GM12878 (cell line): ENCODE results near the gene IMMP2L. TPM values are rescaled to one million over a fixed set of nuclear protein-coding genes. Genes with fewer than 3 reads are reported as not detected.

ENCODE experiments used
- ATAC-seq: fragments of 200-7000 bp; cut with Tn5 transposase; 3 replicates; pipeline ENCODE4 v1.9.1; 2020; ENCODE audit warnings: mild to moderate bottlenecking, moderate library complexity
- BruUV-seq: library from RNA; stranded (reverse); fragments of 400-500 nt; replicated peaks from 2 replicates; lab custom pipeline; 2021; lab: Mats Ljungman, UMichigan
- CTCF ChIA-PET: fragments of 300-600 bp; sonication (Branson Sonifier 250); formaldehyde crosslinking; extraction: SDS; loops from one replicate; lab custom pipeline; 2021; ENCODE audit warnings: inconsistent platforms; lab: Yijun Ruan, JAX
- POLR2A ChIA-PET: fragments of 350-600 bp; formaldehyde crosslinking; extraction: SDS; loops from one replicate; lab custom pipeline; 2021; ENCODE audit warnings: inconsistent platforms; lab: Charles Lee
- RAD21 ChIA-PET: fragments of 300-600 bp; sonication (Branson Sonifier 250); formaldehyde crosslinking; loops from one replicate; lab custom pipeline; 2023; ENCODE audit warnings: antibody characterized with exemption; ENCODE audit not compliant: unreplicated experiment; lab: Charles Lee
- SMC1A ChIA-PET: fragments of 300-600 bp; sonication (Branson Sonifier 250); formaldehyde crosslinking; loops from one replicate; lab custom pipeline; 2023; ENCODE audit not compliant: unreplicated experiment, uncharacterized antibody; lab: Charles Lee
- DNase-seq: peaks from one replicate; pipeline ENCODE4 v3.0.0-alpha.2; 2011; ENCODE audit warnings: low read depth, low spot score
- FAIRE-seq: peaks from 3 replicates; lab custom pipeline; 2011; peaks lifted over from hg19 to GRCh38; lab: Jason Lieb, UNC
- H2AFZ ChIP-seq: 2 replicates; pipeline ENCODE4 v1.6.0; 2011; ENCODE audit warnings: low read depth, low read length, control low read depth; ENCODE audit not compliant: control insufficient read depth
- H3K27ac ChIP-seq: 2 replicates; pipeline ENCODE4 v1.5.1; 2011; ENCODE audit warnings: control low read depth; ENCODE audit not compliant: control insufficient read depth, insufficient read depth
- H3K27me3 ChIP-seq, 2 experiments: replicated peaks in 1 of 2; 2 replicates each; pipeline versions ENCODE4 v1.6.0 to v1.6.1; 2011; ENCODE audit warnings: low read length in 1 of 2; ENCODE audit not compliant: control insufficient read depth in 2 of 2, insufficient read depth in 2 of 2
- H3K36me3 ChIP-seq, 2 experiments: 2 replicates each; pipeline ENCODE4 v1.5.1; 2011; ENCODE audit warnings: low read length in 1 of 2; ENCODE audit not compliant: control insufficient read depth in 2 of 2, insufficient read depth in 2 of 2
- H3K4me1 ChIP-seq: 2 replicates; pipeline ENCODE4 v1.6.1; 2011; ENCODE audit warnings: mild to moderate bottlenecking, low read length, moderate library complexity, mixed read lengths; ENCODE audit not compliant: control insufficient read depth, insufficient read depth
- H3K4me2 ChIP-seq: 2 replicates; pipeline ENCODE4 v1.6.0; 2011; ENCODE audit warnings: control low read depth; ENCODE audit not compliant: control insufficient read depth, insufficient read depth
- H3K4me3 ChIP-seq: fragments of 200-600 bp; sonication (generic); 2 replicates; pipeline ENCODE4 v1.5.1; 2016
- H3K79me2 ChIP-seq: 2 replicates; pipeline ENCODE4 v1.6.0; 2011; ENCODE audit warnings: low read length; ENCODE audit not compliant: control insufficient read depth, insufficient read depth
- H3K9ac ChIP-seq: 2 replicates; pipeline ENCODE4 v1.8.0; 2011; ENCODE audit warnings: low read length, control low read depth, mixed read lengths; ENCODE audit not compliant: control insufficient read depth, insufficient read depth
- H3K9me3 ChIP-seq: replicated peaks from 3 replicates; pipeline ENCODE4 v1.5.1; 2011; ENCODE audit warnings: mild to moderate bottlenecking, low read length; ENCODE audit not compliant: control insufficient read depth, insufficient read depth
- H4K20me1 ChIP-seq: 2 replicates; pipeline ENCODE4 v1.6.0; 2011; ENCODE audit not compliant: control insufficient read depth, insufficient read depth
- E2F4 ChIP-seq: IDR thresholded peaks from 2 replicates; pipeline ENCODE4 v1.6.1; 2012; ENCODE audit warnings: low read depth, low read length, improper control_type of control experiment
- E4F1 ChIP-seq: fragments of 450-650 bp; IDR thresholded peaks from 2 replicates; pipeline ENCODE4 v1.6.1; 2018; ENCODE audit warnings: borderline replicate concordance, mild to moderate bottlenecking; ENCODE audit not compliant: partially characterized antibody
- HDGF ChIP-seq: fragments of 450-650 bp; IDR thresholded peaks from 2 replicates; pipeline ENCODE4 v1.6.1; 2016; ENCODE audit warnings: antibody characterized with exemption
- POLR2AphosphoS2 ChIP-seq: IDR thresholded peaks from 2 replicates; pipeline ENCODE4 v1.6.1; 2011; ENCODE audit warnings: low read depth, mild to moderate bottlenecking, low read length, improper control_type of control experiment, moderate library complexity
- RB1 ChIP-seq: fragments of 450-650 bp; formaldehyde crosslinking; IDR thresholded peaks from 2 replicates; pipeline ENCODE4 v1.6.1; 2017; ENCODE audit warnings: mild to moderate bottlenecking, borderline replicate concordance
- RBBP5 ChIP-seq: fragments of 200-600 bp; sonication (generic); conservative IDR thresholded peaks from 2 replicates; pipeline ENCODE4 v1.6.1; 2016
- TCF3 ChIP-seq: IDR thresholded peaks from 2 replicates; pipeline ENCODE4 v1.6.1; 2012; ENCODE audit warnings: low read depth, mild to moderate bottlenecking, low read length, borderline replicate concordance; ENCODE audit not compliant: insufficient read depth
- WGBS: methylation state at CpG from one replicate; pipeline ENCODE4 v1.1.6; 2016; ENCODE audit warnings: low lambda C conversion rate; ENCODE audit not compliant: insufficient replicate concordance, insufficient coverage; ENCODE audit errors: missing lambda C conversion rate; 5-methylcytosine and 5-hydroxymethylcytosine counted together
- in situ Hi-C: fragments of 300-500 bp; cut with MboI; formaldehyde crosslinking; loops from 9 replicates; pipeline ENCODE4 v1.14.3; 2018; ENCODE audit warnings: mixed read lengths
- intact Hi-C: fragments of 100-400 bp; cut with micrococcal nuclease; formaldehyde crosslinking; loops from one replicate; pipeline ENCODE4 v1.14.2; 2022; ENCODE audit not compliant: unreplicated experiment
- polyA plus RNA-seq, 11 experiments: library from polyadenylated mRNA; depleted of rRNA in 4 of 11; unstranded in 6 of 11; stranded (reverse) in 5 of 11; fragments of >200 nt; fragmentation: Nextera tagmentation in 4 of 11; fragmentation: Illumina TruSeq in 1 of 11; extraction: Ambion mirVana in 4 of 11; extraction: Trizol in 1 of 11; gene quantifications; 1 replicate in 1 of 11; 2 replicates in 10 of 11; pipeline versions ENCODE4 v1.2.1 to v1.2.3, GENCODE V29; 2011 to 2016; ENCODE audit warnings: inconsistent platforms in 2 of 11, missing spikeins in 2 of 11, low read depth in 1 of 11
- total RNA-seq, 4 experiments: library from RNA; depleted of rRNA in 3 of 4; stranded (reverse); fragments of >200 nt in 3 of 4; fragmentation: Illumina TruSeq in 1 of 4; extraction: Trizol in 1 of 4; gene quantifications; 2 replicates each; pipeline versions ENCODE4 v1.2.1 to v1.2.3, GENCODE V29; 2013 to 2021
- TF ChIP-seq, protein P1 (sequence below): fragments of 450-650 bp; IDR thresholded peaks from 2 replicates; pipeline ENCODE4 v1.6.1; 2016; ENCODE audit warnings: mild to moderate bottlenecking, moderate library complexity, borderline replicate concordance

IMMP2L gene
- total and polyA plus RNA-seq, 10 of the 15 experiments (the other 5 are each of a cell fraction or from before 2014, with no cell fraction given) = 12.6 to 46.3 (median 19.6) TPM

- TF ChIP-seq E4F1 (no peak), POLR2AphosphoS2 (no peak), RBBP5 (no peak), TCF3 (no peak), HDGF (no peak)
- TF ChIP-seq, protein P1, sequence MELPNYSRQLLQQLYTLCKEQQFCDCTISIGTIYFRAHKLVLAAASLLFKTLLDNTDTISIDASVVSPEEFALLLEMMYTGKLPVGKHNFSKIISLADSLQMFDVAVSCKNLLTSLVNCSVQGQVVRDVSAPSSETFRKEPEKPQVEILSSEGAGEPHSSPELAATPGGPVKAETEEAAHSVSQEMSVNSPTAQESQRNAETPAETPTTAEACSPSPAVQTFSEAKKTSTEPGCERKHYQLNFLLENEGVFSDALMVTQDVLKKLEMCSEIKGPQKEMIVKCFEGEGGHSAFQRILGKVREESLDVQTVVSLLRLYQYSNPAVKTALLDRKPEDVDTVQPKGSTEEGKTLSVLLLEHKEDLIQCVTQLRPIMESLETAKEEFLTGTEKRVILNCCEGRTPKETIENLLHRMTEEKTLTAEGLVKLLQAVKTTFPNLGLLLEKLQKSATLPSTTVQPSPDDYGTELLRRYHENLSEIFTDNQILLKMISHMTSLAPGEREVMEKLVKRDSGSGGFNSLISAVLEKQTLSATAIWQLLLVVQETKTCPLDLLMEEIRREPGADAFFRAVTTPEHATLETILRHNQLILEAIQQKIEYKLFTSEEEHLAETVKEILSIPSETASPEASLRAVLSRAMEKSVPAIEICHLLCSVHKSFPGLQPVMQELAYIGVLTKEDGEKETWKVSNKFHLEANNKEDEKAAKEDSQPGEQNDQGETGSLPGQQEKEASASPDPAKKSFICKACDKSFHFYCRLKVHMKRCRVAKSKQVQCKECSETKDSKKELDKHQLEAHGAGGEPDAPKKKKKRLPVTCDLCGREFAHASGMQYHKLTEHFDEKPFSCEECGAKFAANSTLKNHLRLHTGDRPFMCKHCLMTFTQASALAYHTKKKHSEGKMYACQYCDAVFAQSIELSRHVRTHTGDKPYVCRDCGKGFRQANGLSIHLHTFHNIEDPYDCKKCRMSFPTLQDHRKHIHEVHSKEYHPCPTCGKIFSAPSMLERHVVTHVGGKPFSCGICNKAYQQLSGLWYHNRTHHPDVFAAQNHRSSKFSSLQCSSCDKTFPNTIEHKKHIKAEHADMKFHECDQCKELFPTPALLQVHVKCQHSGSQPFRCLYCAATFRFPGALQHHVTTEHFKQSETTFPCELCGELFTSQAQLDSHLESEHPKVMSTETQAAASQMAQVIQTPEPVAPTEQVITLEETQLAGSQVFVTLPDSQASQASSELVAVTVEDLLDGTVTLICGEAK = no peak
Measured at GRCh38 chr7:111392294-111392693, 170.0 kb downstream of the IMMP2L start (continued).

DNA sequence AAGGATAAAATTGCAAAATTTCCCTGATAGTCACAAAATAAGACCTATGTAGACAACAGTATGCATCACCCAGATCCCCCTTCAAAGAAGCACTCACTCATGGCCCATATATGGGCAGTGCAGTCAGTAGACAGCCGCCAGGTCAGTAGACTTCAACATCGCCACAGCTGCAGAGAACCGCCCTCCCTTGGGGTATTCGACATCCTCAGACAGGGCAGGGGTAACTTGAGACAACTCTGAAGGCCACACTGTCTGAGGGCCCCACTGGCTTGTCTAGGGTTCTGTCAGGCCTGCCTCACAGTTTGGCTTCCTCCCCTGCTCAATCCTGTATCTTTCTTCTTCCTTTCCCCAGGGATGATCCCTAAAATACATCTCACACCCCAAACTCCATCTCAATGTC lies 172.3 kb downstream of the IMMP2L start:
- no peak overlapping the region for H3K4me2 ChIP-seq
- ChIA-PET POLR2A (no interaction called here), RAD21 (no interaction called here), SMC1A (no interaction called here), CTCF (no interaction called here)
- H3K9ac ChIP-seq = no peak overlapping the region
- H3K27me3 ChIP-seq = no peaks in the 10 kb centered on the region
- no peaks in the 10 kb centered on the region for H3K36me3 ChIP-seq
- H3K4me1 ChIP-seq = no peaks in the 10 kb centered on the region
- TF ChIP-seq E2F4 = no peak
- TF ChIP-seq RB1 = no peak
- no peaks in the 10 kb centered on the region; the same call in 1 of the 3 replicates for H3K9me3 ChIP-seq
- no peaks in the 10 kb centered on the region for H3K79me2 ChIP-seq
- in situ Hi-C loops (no loop called here), intact Hi-C loops (no loop called here)
- H4K20me1 ChIP-seq = no peaks in the 10 kb centered on the region
- FAIRE-seq (no peak), DNase-seq (no peak), ATAC-seq (no peak)
- no TSS peak for BruUV-seq
- 91% methylated on average over 4 of the region's 4 CpGs for WGBS
- no peak overlapping the region for H3K4me3 ChIP-seq
- no peak overlapping the region for H2AFZ ChIP-seq
- no peak overlapping the region for H3K27ac ChIP-seq
